ENCODE data around the gene PLEKHG2.

GRCh38 chr19:39470724-39471339, 58.4 kb downstream of the PLEKHG2 start:
- TF ChIP-seq CTCF (conservative IDR thresholded peaks at IDR 0.05; ENCODE audit: low read length) (no peak), EZH2phosphoT487 (IDR thresholded peaks at IDR 0.05; ENCODE audit: borderline replicate concordance, low read depth, low read length) (no peak)

Data from OCI-LY7 (cell line).